HG02610 (cell line): ENCODE results near the gene DNMT3A.
A peak's percentile ranks its signal among the peaks of the same experiment; 100 is the strongest.

Source experiments
- ATAC-seq: cut with Tn5 transposase; IDR thresholded peaks from one replicate; pipeline ENCODE4 v1.9.1; 2021; ENCODE audit warnings: mild to moderate bottlenecking, moderate library complexity; ENCODE audit not compliant: unreplicated experiment

DNMT3A gene

DNA sequence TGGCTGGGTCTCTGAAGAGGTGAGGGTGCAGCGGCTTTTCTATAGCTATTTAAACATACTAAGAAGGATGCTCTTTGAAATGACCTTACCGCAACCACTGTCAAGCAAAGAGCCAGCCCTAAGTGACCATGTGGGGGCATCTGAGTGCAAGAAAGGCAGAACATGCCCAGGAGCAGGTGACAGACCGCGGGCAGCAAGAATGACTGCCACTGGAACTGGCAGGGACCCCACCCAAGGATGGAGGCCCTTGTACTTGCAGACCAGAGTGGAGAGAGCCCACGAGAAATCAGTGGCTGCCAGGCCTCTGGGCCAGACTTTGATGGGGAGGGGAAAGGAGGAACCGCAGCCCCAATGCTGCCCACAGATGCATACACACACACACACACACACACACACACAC is 33.1 kb downstream of the DNMT3A start:
- no peak for ATAC-seq

DNA sequence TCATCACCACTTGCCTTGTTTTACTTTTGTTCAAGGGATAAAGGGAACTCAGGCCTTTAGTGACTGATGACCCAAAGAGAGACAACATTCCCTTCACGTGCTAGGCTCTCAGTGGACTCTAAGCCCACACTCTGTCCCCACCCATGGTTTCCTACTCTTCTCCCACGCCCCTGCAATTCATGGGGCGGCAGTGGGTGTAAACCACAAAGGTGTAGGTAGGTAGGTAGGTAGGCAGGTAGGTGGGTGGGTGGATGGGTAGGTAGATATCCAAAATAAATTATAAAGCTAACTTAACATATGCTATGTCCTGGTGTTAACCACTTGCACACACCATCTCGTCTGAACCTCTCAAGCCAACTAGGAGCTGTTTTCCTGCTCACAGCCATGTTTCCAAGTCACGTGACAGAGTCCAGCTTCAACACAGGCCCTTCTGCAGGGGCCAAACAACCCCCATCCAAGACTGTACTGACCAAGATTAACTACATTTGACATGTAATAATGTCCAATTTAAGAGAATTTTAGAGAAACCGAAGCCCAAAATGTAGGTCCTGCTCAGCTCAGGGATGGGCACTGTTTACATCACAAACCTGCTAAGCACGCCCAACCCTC is 33.7 kb downstream of the DNMT3A start:
- no peak for ATAC-seq

DNA sequence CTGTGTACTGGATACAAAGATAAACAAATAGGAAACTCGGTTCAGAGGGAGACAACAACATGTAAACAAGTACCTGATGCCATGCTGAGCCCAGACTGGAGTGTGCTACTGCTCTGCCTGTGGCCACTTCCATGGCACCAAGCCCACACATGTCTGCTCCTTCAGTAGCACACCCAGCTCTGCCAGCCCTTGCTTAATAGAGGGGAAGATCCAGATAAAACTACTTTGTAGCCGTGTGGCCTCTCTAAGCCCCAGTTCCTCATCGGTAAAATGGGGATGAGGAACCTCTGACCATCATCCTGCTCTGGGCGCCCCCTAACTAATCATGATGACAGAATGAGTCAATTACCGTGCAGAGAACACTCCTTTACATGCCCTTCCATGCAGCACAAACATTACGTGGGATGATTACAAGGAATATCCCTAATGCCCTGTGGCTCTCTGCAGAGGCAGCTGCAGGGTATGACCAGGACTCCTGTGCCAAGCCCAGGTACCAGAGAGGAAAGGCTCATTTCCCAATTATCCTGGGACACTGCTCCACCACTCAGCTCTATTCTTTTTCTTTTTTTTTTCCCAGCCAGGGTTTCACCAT is 34.9 kb downstream of the DNMT3A start:
- ATAC-seq = no peak

DNA sequence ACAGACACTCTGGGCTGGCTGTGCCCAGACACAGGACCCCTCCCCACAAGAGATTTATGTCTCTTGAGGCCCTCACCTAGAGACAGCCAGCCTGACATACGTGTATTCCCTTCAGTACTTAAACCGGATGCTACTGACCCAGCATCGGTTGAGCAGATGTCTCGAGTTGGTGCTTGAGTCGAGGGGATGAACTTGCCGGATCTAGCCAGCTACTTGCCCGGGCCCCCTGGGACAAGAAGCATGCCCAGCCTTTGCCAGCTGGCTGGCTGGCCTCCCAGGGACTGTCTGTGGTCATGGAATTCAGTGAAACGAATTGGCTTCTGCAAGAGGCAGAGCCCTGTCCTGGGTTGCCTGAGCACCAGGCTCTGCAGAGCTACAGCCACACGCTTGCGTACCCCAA is 36.0 kb downstream of the DNMT3A start:
- no peak for ATAC-seq

DNA sequence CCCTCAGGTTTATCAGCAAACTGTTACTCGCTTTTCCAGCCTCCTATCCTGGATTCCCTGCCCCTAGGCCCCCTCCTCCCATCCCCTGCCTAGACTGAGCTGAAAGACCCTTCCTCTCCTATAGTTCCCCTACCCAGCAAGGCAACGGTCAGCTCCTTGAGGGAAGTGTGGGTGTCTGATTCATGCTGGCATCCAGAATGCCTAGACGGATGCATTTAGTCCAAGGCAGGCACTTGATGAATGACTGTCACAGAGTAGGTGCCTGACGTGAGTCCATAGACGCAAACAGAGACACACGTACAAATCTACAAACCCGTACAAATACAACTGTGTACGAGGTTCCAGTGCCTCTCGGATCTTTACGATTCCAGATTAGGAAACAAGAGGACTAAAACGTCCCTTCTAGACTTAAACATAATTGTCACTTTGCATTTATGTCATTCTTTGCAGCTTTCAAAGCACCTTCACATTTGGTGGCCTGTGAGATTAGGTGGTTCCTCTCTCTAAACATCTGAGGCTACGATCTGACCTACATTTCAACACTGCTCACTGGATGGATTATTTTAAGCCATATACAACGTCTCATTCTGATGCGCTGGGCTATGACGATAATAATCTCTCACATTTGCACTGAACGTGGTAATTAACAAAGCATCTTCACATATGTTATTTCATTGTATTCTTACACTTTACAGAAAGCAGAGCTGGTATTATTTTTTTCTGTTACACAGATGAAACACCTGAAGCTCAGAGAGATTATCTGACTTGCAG is 36.7 kb downstream of the DNMT3A start:
- ATAC-seq = no peak

DNA sequence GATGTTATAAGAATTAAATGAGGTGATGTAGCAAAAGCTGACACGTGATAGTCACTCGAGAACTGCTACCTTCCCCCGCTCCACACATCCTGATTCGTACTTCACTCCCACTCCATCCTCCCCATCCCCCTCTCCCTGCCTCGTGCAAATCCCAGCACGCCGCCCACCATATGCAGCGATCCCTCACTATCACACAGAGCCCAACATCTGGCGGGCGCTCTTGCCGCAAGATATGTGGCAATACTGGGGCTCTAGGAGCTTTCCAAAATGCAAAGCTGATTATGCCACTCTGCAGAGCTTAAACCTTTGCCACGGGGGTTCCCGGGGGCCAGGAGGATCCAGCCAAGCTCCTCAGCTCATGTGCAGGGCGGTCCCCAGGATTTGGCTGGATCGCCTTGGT is 37.4 kb downstream of the DNMT3A start:
- no peak for ATAC-seq

DNA sequence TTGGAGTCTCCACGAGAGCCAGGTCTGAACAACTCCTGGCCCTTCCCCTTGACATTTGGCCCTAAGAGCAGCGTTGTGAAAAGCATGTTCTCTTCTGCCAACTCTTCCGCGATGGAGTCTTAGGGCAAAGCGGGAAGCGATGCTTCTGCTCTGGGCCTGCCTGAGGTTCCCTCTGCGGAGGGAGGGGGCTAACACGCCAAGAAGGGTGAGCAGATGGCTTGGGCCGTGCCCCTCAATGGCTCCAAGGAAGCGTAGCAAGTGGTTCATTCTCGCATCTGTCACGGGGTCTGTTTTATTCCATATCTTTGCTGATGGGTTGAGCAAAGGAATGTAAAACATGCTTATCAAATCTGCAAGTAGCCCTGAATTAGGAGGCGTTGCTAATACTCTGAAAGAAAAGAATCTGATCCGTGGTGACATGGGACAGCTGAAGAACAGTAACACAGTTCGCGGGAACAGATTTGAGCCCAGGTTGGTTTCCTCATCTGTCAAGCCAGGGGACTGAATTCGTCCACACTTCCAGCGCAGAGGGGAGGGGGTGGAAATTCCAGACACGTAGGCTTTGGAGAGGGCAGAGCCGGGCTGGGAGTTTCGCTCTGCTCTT is 38.0 kb downstream of the DNMT3A start:
- no peak for ATAC-seq

DNA sequence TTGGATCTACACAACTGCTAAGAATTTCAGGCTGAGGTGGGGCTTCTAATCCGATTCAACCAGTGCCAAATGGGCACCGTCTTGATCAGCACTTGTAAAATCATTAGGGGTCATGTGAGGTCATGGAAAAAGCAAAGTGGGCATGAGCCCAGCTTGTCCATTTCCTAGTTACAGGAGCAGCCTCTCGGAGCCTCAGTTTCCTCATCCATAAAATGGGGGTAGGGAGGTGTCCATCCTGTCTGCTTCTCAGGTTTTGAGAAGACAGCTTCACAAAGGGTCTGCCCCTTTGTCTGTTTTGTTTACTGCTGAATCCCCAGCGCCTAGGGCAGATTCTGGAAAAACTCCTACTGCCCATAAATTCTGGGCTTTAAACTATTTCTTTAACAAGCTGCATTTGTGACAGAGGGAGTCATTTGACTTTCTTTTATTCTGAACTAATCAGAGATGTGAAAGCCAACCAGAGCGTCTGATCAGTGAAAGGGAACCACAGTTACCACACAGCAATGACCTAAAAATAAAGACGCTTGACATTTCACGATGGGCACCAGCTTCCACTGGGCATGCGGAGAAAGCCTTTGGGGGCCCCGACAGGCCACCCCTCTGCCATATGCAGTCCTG is 38.9 kb downstream of the DNMT3A start:
- ATAC-seq = no peak

DNA sequence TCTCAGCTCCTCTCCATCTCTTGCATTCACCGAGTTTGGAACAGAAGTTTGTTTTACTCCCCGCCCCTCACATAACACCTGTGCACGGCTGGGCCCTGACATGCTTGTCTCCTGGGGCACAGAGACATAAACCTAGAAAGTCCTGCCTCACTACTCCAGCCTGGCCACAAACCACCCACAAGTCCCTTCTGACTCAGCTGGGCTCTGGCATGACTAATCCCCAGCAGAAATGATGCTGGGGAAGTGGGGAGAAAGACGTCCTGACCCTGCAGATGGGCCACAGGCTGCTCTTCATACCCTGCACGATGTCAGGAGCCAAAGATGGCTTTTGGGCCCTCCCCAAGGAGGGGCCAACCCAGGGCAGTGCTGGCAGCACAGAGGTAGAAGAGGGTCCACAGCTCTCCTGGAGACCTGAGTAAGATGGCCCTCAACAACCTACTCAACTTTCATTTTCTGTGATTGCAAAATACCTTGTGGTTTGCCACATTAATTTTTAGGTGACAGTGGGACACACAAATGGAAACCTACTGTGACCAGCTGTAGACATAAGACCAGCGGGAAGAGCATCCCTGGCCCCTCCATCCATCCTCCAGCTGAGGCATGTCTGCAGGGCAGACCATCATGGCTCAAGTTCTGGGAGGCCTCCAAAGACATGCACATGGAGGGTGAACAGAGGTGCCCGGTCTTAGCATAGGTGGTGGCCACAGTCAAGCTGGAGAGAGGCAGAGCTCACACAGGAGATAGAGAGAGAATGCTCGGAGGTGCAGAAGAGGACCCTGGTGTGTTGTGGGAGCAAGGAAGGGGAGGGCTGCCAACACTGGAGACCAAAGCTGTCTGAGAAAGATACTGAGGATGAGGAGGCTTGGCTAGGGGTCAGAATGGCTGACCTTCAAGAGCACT is 40.0 kb downstream of the DNMT3A start:
- ATAC-seq = peak; percentile 92

DNA sequence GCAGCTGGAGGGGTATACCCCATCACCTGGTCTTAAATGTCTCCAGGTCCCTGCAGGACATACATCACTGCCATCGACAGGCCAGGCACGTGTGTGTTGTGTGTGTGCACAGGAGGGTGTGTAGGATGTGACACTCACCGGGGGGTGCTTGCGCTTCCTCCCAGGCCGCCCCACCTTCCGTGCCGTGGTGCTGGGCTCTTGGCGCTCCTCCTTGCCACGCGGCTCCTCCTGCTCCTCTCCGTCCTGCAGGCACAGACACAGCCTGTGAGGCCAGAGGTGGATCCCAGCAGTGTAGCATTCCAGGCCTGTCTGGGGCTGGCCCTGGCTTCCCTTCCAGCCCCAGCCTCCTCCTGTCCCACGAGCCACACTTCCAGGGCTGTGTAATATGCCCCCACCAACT is 41.7 kb downstream of the DNMT3A start:
- no peak for ATAC-seq

DNA sequence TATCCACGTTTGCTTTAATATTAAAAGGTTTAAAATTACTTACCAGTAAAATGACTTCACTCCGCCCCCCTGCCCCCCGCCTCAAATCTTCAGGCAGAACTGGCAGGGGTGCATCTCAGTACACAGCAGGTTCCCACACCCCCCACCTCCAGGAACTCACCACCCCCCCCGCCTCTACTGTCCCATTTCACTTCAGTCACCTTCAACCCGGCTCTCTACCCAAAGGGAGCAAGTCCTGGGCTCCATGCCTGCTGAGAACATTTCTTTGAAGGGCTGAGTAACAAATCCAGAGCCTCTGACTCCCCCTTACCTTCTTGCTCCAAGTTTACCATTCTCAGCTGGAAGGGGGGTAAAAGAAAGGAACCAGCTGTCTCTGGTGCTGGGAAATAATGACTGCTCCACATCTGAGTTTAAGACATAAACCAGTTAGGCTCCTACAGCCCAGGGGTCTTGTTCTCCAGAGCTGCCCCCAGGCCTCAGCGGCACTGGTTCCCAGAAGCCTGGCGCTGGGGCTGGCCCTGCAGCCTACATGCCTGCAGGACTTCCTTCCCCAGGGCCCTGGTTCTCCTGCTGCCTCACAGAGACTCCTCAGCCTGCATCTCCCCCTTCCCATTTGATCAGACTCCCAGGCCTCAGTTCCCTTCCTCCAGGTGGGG is 42.8 kb downstream of the DNMT3A start:
- ATAC-seq = no peak

DNA sequence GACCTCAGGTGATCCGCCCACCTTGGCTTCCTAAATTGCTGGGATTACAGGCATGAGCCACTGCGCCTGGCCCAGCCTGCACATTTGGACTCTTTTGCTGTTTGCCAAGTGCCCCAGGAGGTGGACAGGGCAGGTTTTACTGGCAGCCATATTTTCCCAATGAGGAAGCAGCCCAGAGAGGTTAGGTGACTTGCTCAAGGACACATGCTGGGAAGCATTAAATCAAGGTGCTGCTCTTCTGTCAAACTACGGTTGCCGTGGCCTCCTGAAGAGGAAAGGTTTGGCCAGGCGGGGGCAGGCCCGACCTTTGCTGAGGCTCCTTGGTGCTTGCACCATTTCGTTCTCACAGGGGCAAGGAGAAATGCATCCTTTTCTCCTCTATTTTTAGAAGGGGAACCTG is 44.0 kb downstream of the DNMT3A start:
- no peak for ATAC-seq

DNA sequence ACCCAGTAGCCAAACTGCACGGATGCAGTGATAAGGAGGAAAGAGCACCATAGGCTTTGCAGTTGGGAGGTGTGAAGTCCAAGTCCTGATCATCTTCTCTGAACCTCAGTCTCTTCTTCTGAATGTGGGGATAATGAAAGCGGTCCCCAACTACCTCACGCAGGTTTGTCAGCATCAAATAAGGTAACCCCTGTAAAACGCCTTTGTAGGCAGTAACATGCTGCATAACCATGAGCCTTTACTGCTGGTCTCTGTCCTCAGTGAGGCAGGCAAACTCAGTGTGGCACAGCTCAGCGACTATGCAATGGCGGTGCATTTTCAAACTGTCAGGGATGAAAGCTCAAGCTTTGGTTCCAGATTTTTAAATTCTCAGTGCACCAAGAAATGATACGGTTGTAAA is 46.1 kb downstream of the DNMT3A start:
- no peak for ATAC-seq

DNA sequence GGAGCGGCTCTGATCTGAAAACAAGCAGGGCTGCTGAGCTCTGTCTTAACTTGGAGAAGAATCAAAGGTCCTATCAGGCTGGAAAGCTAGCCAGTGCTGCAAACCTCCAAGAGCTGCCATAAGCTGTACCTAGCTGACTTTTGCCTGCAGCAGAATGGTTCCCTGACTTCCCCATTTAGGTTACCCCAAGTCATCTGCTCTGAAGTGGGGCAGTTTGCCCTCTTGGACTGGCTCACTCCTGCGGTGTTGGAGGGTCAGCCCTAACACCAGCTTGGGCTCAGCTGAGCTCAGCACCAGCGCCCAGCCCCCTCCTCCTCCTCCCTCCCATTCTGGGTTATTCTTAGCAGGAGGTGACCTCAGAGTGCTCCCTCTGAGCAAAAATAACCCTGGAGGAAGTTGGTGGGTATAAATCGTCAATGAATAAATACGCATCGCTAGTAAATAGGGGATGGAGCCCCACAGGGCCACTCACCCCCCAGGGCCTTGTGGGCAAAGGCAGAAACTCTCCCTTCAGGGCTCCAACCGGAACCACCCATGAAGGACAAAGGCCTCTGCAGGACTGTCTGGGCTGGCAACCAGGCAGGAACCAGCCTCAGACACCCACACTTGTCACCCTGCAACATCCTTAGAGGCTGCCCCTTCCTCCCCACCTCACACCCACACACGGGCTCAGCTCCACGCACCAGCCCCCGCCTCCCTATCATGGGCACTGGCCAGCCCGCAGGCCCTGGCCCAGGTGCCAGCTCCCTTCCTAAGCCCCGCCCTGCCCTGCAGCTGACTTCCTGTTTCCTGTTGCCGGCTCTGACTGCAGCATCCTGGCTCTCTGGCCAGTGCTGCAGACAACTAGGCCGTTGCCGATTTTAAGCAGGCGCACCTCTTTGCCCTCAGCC is 46.9 kb downstream of the DNMT3A start:
- peak; percentile 84 for ATAC-seq

DNA sequence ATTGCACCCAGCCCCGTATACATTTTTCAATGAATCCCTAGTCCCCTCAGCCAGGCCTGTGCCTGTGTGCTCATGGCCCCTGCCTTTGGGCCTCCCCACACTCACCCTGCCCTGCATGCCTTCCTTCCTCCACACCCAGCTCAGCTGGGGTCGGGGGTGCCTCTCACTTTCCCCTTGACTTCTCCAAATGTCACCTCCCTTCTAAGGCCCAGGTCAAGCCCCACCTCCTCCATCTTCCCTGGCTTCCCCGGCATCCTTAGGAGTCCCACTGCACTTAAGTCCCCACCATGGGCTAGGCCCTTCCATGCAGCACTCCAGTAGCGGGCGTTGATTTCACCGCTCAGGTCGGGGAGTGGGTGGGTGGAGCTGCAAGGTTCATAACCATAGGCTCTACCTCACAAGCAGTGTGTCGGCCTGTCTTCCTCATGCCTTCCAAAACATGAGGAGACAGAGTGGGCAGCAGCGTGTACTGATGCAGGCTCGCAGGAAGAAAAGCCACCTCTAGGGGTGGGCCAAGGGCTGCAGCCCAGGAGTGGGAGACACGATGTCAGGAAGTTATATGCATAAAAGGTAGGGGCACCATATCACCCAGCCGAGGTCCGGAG is 47.7 kb downstream of the DNMT3A start:
- ATAC-seq = peak; percentile 9

DNA sequence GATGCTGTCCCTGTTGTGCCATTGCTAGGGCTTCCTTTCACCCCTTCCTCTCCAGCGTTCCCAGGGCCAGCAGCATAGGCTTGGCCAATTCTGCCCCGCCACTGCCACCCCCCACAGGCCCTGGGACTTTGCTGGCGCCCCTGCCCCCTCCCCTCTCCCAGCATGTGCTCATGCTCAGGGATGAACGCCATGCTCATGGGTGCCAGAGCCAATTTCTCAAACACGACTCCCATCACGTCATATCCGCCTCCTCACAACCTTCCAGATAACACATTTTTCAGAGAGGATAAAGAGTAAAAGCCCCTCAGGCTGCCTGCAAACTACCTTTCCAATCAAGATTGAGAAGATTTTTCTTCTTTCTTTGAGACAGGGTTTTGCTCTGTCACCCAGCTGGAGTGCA is 48.6 kb downstream of the DNMT3A start:
- ATAC-seq = no peak

DNA sequence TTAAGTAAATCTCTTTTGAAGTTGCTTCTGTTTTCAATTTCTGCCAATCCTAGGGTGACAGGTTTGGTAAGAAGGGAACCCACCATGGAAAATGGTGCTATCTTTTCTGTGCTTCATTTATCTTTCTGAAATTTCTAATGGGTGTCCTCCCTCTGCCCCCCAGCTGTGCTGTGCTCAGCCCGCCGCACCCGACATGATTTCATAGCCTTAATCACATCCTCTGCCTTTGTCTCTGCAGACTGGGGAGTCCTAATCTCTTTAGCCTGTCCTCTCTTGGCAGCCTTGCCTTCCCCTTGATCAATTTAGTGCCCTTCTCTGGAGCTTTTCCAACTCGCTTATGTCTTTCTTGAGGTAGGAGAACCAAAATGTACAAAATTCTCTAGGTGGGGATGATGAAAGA is 49.3 kb downstream of the DNMT3A start:
- ATAC-seq = no peak

DNA sequence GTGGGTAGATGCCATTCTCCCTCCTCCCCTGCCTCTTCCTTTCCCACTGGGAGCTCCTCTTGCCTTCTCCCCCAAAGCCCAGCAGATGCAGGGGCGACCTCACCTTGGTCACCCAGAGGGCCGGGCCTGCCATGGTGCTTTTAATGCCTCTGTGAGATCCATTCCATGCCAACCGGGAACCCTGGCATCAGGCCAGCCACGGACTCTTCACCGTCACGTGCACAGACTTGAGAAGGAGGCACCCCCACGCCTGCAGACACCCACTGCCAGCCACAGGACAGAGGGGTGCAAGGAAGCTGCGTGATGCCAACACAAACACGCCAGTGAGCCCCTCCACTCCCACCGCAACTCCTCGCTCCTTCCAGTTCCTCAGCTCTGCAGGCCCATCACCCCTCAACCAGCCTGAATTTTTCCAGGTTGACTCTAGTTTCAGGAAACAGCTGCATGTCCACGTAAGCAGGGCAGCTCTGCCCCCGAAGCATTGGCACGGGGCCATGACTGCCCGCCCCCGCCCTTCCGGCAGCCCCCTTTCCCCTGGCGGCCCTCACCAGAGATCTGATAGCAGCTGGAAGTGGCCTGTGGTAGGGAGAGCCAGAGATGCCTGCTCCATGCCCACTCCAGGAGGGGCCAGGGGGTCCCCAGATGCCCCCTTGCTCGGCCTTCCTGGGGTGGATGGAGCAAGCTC is 50.8 kb downstream of the DNMT3A start:
- ATAC-seq = no peak
